Measurements from ENCODE around the gene FAM114A1.
A peak's percentile ranks its signal among the peaks of the same experiment; 100 is the strongest.
"Not testable (repeated sequence)": the region's sequence is repeated elsewhere in the genome, so short reads cannot be mapped to it uniquely, and the experiment has no call there.

FAM114A1 gene

GRCh38 chr4:38940476-38940875, 72.9 kb downstream of the FAM114A1 start:
- no peak for DNase-seq

GRCh38 chr4:38941906-38942305, 74.3 kb downstream of the FAM114A1 start:
- DNase-seq, result peak; percentile 35 to 44

- no peak for DNase-seq
Observed at GRCh38 chr4:38943343-38943742, 75.7 kb downstream of the FAM114A1 start.

- DNase-seq, result no peak
Observed at GRCh38 chr4:38944440-38944839, 76.8 kb downstream of the FAM114A1 start.

GRCh38 chr4:38946919-38947318, 79.3 kb downstream of the FAM114A1 start:
- DNase-seq, result no peak

- no peak for DNase-seq
Observed at GRCh38 chr4:38948551-38948950, 80.9 kb downstream of the FAM114A1 start.

GRCh38 chr4:38949411-38950051, 81.9 kb downstream of the FAM114A1 start:
- no peak for DNase-seq

GRCh38 chr4:38950159-38950558, 82.6 kb downstream of the FAM114A1 start:
- DNase-seq, result no peak

- no peak for DNase-seq
Observed at GRCh38 chr4:38950734-38951133, 83.1 kb downstream of the FAM114A1 start.

GRCh38 chr4:38951598-38951997, 84.0 kb downstream of the FAM114A1 start:
- DNase-seq, result no peak

- no peak for DNase-seq
Observed at GRCh38 chr4:38952017-38952416, 84.4 kb downstream of the FAM114A1 start.

- no peak for DNase-seq
Observed at GRCh38 chr4:38954727-38955126, 87.1 kb downstream of the FAM114A1 start.

- no peak for DNase-seq
Observed at GRCh38 chr4:38955957-38956356, 88.4 kb downstream of the FAM114A1 start.

- no peak for DNase-seq
Observed at GRCh38 chr4:38957261-38957815, 89.7 kb downstream of the FAM114A1 start.

GRCh38 chr4:38957893-38958292, 90.3 kb downstream of the FAM114A1 start:
- DNase-seq, result no peak

- DNase-seq, result no peak
Observed at GRCh38 chr4:38958453-38959190, 91.0 kb downstream of the FAM114A1 start.

GRCh38 chr4:38959248-38959647, 91.6 kb downstream of the FAM114A1 start:
- not testable (repeated sequence) for DNase-seq

GRCh38 chr4:38964942-38965775, 97.6 kb downstream of the FAM114A1 start:
- no peak for DNase-seq

- no peak for DNase-seq
Observed at GRCh38 chr4:38965866-38966265, 98.3 kb downstream of the FAM114A1 start.

- DNase-seq, result peak; percentile 19 to 44
Observed at GRCh38 chr4:38967260-38968095, 99.9 kb downstream of the FAM114A1 start.

- no peak for DNase-seq
Observed at GRCh38 chr4:38968668-38969067, 101.1 kb downstream of the FAM114A1 start.

- DNase-seq, result no peak
Observed at GRCh38 chr4:38976308-38976707, 108.7 kb downstream of the FAM114A1 start.
